Activated CD8-positive, alpha-beta memory T cell treated with anti-CD3 and anti-CD28 coated beads, Interleukin-2, amount 50 U/mL, for 24 hours (primary cell): ENCODE measurements around the gene CATSPER1.

Source experiments
- DNase-seq: peaks from one replicate; pipeline ENCODE4 v3.0.0-alpha.2; 2020; ENCODE audit errors: extremely low read depth

Gene CATSPER1

DNA sequence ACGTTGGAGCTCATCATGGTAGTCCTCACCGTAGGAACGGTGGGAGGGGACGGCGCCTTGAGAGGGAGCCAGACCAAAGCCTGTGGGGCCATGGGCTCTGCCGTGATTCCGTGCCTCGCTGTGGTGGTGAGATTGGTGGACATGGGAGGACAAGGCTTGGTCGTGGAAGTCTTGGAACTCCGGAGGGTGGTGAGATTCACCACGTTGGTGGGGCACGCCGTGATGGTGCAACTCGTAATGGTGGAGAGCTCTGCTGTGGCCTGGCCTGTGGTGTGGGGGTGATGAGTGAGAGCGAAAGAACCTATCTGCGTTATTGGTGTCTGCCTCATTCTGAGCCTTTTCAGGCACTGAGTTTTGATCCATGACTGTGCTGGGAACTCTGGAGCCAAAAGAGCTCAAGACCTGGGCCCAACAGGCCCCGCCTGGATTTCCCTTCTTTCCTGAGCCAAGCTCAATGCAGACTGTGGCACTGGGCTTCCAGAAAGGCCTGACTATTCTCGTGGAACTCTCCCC, at the start of gene CATSPER1:
Gene CATSPER1, minus strand, starts transcription at position 463 of the 513 bp plus-strand sequence. Its CDS starts 100 bp downstream, at position 363.
- DNase-seq = no peak

DNA sequence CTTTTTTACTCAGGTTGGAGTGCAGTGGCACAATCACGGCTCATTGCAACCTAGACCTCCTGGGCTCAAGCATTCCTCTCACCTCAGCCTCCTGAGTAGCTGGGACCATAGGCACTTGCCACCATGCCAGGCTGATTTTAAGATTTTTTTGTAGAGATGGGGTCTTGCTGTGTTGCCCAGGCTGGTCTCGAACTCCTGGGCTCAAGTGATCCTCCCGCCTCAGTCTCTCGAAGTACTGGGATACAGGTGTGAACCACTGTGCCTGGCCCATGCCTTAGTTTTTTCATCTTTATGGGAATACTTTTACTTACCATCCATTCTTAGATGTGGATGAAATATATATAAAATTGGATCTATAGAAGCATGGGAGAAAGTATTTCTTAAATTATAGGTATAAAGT, 49.0 kb upstream of the CATSPER1 start:
- DNase-seq = no peak

DNA sequence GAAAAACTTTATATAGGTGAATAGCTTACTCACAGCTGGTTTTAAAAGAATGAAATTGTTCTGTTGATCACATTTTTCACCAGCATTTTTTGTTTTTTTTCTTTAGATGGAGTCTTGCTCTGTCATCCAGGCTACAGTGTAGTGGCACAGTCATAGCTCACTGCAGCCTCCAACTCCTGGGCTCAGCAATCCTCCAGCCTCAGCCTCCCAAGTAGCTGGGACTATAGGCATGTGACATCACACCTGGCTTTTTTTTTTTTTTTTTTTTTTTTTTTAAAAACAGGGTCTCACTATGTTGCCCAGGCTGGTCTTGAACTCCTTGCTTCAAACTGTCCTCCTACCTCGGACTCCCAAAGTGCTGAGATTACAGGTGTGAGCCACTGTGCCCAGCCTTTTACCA, 47.4 kb upstream of the CATSPER1 start:
- no peak for DNase-seq

DNA sequence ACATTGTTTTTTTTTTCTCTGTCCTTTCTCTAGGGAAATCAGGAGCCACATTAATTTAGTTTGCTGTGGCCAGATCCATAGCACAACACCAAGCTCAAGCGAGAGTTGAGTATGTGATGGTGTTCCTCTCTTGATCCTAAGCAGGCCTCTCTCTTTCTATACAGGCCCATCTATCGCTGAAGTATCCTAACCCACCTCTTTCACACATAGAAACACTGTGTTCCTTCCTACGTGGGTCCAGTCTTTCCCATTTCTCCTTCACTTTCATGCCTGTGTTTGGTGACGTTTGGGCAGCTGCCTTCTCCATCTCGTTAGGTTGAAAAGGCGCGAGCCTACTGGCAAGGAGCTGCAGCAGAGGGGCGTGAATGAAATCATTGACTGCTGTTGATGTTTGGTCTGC, 46.2 kb upstream of the CATSPER1 start:
- DNase-seq = no peak

DNA sequence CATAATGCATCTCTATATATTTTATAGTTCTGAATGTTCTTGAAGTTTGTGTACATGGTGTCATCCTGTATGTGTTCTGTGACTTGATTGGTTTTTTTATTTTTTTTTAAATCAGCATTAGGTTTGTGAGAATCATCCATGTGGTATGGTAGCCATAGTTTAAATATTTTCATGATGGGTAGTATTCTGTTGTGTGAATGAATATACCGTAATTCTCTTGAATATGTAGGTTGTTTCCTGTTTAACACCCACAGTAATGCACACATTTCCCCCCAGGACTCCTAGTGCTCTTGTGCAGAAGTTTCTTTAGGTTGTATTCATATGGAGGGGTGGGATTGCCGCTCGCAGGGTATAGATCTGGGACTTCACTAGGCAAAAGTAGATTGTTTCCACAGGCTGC, 45.8 kb upstream of the CATSPER1 start:
- no peak for DNase-seq

DNA sequence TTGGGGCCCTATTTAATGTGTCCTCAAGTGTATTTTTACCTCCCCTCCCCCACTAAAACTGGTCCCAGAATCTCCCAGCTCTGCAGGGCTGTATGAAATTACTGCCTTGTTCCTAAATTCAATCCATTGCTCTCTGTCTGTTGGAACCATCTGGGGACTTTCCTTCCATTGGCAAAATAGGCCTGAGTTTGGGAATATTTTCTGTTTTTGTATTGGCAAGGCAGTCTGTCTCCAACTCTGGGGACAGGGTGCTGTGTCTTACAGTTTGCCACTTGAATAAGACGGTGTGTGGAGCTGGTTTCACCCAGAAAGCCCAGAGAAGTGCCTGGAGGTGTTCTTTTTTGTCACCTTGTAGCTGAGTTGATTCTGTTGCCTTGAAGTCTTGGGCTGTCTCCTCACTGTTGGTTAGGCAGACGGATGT, 45.1 kb upstream of the CATSPER1 start:
- DNase-seq = no peak

DNA sequence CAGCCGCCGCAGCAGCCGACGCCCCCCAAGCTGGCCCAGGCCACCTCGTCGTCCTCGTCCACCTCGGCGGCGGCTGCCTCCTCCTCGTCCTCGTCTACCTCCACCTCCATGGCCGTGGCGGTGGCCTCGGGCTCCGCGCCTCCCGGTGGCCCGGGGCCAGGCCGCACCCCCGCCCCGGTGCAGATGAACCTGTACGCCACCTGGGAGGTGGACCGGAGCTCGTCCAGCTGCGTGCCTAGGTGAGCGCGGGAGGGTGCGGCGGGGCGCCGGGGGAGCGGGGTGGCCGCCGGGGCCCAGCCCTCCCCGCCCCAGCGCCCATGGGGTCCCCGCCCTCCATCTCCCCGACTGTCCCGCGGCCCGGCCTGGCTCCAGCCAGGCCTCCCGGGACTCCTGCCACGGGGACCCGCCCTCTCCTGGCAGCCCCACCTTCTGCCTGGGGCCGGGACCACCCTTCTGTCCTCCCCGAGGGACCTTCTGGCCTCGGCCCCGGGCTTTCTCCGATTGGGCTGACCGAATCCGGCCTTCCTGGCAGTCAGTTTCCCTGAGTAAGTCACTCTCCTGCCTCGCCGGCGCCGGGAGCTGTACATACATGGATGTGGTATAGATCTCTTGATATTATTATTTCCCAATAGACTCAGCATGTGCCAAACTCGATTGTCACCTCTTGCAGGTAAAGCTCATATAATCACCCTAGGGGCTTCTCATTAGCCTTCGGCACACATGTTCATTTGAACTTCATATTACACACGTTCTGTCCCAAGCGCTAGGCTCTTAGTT, 44.5 kb upstream of the CATSPER1 start:
- no peak for DNase-seq

DNA sequence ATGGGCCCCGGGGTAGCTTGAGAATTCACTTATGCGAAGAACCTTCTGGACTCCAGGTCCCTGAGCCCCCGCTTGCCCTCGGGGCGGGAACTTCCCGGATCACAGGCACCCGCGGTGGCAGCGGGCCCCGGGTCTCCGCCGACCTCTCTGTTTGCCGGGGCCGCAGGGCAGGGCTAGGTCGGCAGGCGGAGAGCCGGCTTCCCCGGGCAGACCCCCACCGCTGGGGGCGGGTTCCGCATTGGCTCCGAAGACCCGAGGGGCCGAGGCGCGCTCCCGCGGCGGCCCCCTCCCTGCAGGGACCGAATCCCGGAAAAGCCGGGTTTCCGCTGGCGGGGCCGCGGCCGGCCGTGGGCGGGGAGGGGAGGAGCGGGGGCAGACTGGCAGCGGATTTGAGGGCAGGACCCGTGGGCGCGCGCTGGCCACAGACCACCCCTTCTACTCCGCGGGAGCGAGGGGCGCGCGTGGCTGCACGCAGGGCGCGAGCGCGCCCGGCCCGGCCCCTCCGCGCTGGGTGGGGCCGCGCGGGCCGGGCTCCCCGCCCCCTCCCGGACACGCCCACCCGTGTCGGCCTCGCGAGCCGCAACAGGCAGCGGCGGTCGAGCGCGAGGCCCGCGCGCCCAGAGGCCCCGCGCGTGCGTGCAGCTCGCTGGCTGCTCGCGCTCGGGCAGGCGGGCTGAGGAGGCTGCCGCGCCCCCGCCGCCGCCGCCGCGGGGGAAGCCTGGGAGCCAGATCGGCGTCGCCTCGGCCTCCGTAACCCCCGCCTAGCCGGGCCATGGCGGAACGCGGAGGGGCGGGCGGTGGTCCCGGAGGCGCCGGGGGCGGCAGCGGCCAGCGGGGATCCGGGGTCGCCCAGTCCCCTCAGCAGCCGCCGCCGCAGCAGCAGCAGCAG, 43.7 kb upstream of the CATSPER1 start, which contains the start of gene PACS1:
Gene PACS1, plus strand, starts transcription at position 558 of the 889 bp plus-strand sequence. Its CDS starts 215 bp downstream, at position 773.
- no peak for DNase-seq

DNA sequence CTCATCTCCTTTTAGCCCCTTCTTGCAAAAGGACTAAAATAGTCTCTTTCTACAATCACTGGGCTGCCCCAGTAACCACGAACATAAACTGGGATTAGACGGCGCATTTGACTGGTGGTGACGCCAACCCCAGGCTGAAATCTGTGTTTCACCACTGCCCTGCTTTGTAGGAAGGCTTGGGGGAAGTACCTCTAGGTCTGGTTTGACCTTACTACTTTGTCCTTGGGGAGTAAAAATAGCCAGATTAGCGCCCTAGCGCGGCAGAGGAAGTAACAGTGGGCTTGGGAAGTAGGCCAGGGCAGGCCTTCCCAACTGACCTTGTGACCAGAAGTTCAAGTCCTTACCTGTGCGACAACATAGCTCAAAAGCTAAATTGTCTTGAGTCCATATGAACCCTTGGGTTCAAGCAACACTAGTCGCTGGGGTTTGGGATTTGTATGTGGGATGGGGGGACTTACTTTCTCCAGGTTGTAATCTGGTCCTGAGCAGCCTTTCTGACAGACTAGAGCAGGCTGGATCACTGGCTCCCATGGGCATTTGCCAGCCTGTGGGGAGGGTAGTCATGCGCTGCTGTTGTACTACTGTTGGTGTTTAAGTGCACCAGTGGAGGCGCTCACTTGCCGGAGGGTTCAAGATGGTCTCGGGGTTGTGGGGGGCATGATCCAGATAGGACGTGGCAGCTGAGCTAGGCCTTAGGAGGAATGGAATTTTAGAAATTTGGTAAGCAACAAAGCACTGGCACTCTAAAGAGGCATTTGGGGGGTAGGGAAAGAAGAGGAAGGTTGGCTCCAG, 42.8 kb upstream of the CATSPER1 start:
- DNase-seq = no peak

DNA sequence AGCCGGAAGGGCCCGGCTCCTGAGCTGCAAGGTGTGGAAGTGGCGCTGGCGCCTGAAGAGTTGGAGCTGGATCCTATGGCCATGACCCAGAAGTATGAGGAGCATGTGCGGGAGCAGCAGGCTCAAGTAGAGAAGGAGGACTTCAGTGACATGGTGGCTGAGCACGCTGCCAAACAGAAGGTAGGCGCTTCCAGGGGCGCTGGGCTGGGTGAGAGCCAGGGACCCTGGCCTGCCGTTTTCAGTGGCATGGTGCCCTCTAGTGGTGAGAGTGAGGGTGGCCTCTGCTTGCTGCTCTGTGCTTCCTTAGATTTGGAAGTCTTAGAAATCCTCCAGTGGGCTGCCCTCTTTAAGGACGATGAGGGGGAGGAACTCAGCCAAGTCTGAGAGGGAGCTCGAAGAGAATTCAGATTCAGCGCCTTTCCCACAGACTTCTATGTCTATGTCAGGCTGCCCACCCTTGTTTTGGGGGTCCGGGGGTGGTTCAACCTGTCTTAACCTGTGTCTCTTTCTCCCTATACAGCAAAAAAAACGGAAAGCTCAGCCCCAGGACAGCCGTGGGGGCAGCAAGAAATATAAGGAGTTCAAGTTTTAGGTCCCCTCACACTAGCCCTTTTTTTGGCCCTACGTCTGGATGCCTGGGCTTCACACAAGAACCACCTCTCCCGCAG, 42.0 kb upstream of the CATSPER1 start:
- no peak for DNase-seq

DNA sequence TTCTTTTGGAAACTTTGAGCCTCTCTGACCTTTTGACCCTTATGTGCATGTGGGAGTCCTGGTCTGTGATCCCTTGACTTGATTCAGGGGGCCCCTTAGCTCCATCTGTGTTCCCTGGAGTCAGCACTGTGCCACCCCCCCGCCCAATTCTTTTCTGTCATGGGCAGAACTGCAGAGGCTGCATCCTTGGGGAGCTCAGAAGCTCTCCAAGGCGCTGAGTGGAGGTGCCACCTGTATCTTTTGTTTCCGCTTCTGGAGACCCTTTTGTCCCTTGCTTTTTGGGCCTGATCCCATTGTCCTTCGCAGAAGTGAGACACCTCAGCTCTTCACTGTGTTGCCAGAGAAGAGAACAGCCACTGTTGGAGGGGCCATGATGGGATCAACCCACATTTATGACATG, 41.4 kb upstream of the CATSPER1 start:
- DNase-seq = no peak

DNA sequence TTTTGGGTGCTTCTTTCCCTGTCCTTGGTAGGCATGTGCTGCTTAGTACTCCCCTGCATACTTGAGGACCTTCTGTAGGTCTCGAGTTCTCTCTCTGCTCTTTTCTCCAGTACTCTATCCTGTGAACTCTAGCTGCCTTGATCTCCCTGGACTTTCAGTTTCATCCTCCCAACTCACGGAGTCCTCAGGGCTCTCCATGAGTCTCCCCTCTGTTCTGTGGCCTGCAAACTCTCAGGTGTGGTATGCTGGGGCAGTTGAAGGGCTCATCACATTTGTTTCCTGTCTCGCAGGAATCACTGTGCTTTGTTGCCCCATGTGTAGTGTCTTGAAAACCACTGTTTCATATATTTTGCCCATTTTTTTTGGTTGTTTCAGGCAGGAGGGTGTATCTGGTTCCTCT, 40.5 kb upstream of the CATSPER1 start:
- no peak for DNase-seq

DNA sequence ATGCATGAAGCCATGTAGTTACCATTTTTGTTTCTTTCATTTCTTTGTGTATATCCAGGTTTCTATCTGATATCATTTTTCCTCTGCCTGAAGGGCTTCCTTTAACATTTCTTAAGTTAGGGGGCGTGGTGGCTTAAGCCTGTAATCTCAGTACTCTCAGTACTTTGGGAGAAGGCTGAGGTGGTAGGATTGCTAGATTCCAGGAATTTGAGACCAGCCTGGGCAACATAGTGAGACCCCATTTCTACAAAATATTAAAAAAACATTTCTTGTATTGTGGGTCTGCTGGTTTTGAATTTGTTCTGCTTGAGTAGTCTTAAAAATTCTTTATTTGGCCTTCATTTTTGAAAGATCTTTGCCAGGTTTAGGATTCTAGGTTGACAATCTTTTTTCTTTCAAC, 38.3 kb upstream of the CATSPER1 start:
- DNase-seq = no peak

DNA sequence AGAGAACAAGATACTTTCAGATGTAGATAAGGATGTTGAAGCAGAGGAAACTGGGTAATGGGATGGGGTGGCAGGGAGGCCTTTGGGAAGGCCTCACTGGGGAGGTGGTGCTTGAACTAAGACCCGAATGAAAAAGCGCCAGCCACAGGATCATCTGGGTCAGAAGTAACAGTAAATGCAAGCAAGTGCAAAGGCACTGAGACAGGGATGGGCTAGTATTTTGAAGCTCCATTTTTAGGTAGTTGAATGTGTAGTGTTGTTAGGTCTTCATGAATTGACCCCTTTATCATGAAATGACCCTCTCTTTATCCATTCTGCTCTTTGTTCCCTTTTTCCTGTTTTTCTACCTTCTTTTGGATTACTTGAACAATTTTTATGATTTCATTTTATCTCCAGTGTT, 37.6 kb upstream of the CATSPER1 start:
- no peak for DNase-seq

DNA sequence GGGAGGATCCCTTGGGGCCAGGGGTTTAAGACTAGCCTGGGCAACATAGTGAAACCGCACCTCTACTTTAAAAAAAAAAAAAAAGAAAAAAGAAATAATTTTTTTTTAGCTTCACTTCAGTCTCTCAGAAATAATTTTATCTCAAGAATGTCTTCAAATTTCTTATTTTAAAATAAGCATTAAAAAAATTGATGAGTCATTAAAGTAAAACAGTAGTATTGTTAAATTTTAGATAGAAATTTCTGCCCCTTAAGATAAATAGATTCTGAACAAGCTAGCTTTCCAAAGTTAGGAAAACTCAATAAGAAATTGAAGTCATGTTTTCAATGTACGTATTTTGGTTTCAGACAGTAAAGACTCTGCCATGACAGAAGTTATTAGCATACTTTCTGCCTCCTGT, 36.1 kb upstream of the CATSPER1 start:
- DNase-seq = no peak

DNA sequence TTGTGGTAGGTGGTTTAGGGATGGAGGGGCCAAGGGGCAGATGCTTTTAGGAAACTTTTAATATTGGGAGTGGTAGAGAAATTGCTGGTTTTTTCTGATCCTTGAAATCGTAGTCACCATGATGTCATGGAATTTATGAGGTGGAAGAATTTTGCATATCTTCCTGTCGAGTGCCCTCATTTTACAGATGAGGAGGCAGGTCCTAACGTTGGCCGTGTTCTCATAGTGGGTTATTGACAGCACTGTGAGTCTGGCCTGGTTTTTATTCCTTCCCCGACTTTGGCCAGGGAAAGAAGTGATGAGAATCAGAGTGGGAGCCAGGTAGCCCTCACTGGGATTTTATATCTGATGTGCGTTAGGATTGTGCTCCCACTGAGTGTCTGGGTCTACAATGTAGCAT, 35.0 kb upstream of the CATSPER1 start:
- no peak for DNase-seq

DNA sequence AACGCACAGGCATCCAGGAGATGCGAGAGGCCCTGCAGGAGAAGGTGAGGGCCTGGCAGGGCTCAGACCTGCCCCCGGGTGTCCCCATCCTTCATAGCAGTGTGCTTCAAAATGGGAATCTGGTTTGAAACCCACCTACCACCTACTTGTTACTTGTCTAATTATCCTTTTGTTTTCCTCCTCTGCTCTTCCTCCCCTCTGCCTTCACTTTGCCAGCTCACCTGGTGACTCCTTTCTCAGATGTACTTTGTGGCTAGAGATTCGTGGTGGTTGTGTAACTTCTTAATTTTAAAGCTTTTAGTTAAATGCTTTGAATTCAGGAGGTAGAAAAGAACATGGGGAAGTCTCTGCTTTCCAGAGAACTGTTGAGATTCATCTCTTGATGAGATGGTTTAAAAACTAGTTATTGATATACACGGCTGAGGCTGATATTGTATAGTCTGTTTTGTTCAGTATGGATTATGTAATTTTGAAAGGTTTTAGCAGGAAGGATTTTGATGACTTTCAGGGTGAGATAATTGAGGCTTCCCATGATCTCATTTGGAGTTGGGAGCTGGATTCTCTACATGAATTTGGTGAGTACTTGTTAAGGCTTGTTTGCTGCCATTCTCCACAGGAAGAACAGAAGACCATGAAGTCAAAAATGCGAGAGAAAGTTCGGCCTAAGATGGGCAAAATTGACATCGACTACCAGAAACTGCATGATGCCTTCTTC, 33.8 kb upstream of the CATSPER1 start:
- DNase-seq = no peak

DNA sequence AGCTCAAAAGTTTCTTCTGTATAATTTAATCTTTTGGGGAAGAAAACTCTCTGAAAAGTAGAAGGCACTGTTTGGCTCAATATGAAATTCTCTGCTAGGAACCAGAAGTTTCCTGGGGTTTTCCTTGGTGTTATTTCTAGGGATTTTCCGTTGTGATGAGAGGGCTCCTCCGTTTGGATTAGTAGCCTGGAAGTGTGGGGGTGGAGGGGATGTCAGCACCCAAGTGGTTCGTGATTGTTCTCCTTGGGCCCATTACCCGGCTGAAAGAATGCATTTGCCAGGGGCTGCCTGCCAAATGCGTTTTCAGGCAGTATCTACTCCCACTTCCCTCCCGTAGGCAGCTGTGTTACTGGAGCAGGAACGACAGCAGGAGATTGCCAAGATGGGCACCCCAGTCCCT, 30.2 kb upstream of the CATSPER1 start:
- no peak for DNase-seq

DNA sequence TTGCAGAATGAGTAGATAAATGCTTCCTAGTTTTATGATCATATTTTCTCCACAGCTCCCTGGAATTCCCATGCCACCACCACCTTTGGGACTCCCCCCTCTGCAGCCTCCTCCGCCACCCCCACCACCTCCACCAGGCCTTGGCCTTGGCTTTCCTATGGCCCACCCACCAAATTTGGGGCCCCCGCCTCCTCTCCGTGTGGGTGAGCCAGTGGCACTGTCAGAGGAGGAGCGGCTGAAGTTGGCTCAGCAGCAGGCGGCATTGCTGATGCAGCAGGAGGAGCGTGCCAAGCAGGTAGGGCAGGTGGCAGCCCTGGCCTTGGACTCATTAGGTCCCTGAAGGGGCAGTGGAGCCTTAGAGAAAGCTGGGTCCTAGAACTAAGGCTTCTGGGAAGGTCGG, 28.7 kb upstream of the CATSPER1 start:
- DNase-seq = no peak

DNA sequence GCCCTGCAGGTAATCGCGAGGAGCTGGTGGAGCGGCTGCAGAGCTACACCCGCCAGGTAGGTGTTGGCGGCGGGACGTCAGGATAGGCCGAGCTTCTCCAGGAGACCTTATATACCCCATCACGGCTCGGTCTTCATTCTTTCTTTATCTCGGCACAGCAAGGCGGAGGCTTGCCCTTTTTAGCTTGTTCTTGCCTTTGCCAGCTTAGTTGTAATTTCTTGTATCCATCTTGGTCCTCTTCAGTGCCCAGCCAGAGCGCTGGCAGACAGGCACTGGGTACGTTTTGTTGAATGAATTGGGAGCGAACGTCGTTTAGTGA, 26.3 kb upstream of the CATSPER1 start:
- DNase-seq = no peak
